GM19438 (cell line): ENCODE results near the gene CXCR4.

Experiments
- ATAC-seq: cut with Tn5 transposase; IDR thresholded peaks from one replicate; pipeline ENCODE4 v1.9.1; 2021; ENCODE audit warnings: low read depth; ENCODE audit not compliant: unreplicated experiment

Gene CXCR4

DNA sequence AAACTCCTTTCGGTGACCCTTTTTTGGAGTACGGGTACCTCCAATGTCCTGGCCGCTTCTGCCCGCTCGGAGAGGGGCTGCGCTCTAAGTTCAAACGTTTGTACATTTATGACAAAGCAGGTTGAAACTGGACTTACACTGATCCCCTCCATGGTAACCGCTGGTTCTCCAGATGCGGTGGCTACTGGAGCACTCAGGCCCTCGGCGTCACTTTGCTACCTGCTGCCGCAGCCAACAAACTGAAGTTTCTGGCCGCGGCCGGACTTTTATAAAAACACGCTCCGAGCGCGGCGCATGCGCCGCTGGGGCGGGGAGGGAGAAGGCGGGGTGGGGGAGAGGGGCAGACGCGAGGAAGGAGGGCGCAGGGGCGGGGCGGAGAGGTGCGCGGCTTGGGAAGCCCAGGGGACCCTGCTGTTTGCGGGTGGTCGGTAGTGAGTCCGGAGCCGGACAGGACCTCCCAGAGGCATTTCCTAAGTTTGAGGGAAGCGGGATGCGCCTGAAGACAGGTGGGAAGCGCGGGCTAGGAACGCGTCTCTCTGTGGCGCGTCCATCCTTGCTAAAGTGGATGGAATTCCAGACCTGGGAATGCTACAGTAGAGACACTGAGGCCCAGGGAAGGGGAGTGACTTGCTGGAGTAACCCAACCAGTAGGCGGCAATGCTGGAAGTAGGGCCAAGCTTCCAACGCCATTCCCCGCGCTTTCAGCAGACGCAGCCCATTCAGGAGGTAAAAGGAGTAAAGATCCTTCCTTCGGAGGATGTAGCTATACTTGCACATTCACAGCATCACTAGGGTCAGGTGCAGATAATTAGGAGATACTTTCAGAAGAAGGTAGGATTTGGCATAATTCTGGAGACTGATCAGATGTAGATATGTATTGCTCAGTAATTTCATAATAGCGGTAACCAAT, at the start of gene CXCR4:
TSS of gene CXCR4 (minus strand) at position 241 of the 910 bp plus-strand sequence. CDS start at position 152, 89 bp downstream.
- no peak for ATAC-seq

DNA sequence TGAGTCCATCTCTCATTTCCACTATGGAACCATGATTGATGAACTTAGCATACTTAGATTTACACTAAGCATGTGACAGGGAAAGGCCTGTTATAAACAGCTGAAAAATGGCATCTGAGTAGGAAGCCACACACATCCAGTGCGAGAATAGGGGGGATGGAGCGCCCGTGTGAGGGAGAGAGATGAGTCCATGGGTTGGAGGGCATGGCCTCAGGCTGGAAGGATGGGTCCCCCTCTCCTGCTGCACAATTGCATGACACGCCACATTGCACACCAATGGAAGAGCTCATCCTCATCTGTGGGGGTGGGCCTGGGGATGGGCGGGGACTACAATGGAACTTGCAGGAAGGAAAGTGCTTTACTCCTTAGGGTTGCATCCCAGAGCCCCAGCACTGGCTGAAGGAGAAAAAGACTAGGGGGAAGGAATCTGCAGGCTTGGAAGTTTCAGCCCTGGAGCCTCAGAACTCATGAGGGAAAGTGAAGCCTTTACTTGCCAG, 46.4 kb upstream of the CXCR4 start:
- ATAC-seq, result no peak

DNA sequence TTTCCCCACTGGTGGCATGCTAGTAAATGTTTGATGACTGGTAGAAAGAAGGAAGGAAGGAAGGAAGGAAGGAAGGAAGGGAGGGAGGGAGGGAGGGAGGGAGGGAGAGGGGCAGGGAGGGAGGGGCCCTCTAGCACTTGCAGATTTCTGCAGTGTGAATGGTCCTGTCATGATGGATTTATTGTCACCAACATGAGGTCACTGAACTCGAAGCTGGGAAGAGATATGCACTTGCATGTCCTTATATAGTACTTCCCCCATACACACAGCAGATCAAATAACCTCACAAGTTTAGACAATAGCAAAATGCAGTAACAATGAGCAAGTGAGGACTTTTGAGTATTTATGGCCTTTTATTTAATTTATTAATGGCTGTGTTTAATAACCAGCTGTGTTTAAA, 44.5 kb upstream of the CXCR4 start:
- no peak for ATAC-seq

DNA sequence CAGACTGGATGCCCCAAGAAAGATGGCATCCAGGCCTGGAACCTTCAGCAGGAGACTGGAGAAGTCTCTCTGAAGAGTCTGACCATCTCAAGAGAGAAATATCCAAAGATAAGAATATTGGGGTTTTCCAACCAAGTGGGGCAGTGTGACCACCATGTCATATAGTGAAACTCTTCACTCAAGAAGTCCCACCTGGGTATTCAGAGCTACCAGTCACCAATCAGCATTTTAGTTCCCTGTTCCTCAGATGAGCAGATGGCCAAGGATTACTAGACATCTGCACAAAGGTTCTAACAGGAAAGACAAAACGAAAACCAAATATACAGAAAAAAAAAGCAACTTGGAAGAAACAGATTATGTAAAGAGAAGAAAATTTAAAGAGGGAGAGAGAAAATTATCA, 38.5 kb upstream of the CXCR4 start:
- no peak for ATAC-seq

DNA sequence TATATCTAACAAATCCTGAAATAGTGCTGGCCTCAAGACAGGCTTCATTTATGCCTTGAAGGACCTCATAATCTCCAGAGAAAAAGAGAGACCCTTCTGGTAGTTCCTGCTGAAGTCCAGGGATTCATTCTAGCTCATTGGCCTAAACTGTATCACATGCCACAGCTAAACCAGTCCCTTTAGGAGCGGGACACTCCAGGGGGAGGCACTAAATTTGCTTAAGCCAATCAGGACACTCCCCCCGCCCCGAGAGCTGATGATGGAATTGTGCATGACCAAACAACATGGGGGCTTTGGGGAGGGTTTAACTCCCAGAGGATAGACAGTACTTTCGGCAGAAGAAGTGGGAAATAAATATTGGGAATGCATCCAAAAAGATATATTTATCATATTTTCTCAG, 36.4 kb upstream of the CXCR4 start:
- ATAC-seq, result no peak

DNA sequence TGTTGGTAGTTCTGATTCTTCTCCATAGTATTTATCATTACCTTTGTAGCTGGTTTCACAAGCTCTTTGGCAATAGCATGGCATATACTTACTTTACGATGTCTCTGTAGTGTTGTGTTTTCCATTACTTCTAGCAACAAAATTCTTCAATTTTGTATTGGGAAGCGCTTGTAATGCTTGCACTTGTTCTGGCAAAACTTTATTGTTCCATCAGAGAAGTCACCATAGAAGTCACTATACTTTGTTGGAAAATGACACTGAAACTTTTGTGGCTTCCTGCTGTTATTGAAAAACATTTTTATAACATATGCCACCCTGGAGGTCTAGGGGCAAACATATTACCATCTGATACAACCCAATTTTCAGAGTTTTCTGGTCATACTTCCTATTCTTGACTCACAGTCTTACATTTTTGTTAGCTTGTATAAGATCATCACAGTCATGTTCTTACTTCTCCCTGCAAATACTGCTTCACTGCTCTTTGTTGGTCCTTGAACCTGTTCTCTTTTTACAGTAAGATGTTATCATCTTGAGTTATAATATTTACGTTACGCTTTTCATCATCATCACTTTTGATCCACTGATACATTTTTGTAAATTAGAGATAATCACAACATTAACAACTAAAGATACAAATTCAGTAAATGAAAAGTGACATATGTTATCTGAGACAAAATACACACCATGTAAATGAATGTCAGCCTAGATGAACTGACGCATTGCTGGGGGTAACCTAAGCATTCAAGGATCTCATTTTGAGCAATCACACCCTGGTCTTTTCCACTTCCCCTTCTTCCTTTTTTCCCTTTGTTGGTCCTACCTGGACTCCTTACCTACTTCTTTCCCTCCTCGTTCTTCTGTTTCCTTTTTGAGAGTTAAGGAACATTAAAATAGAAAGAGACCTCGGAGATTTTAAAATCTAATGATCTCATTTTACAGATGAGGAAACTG, 33.3 kb upstream of the CXCR4 start:
- no peak for ATAC-seq

DNA sequence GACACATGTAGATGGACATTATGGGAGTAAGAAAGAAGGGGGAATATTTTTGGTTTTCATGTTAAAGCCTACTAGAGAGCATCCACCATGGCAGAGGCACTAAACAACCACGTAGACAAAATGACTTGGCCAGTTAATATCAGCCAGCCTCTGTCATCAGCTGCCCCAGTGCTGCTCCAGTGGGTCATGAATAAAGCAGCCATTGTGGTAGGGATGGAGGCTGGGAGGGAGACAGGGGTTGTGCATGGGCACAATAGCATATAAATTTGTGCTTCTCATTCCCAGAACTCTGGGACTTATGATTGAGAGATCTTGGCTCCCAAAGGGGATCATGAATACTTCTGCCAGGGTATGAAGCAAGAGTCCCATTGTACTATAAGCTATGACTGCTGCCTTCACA, 31.1 kb upstream of the CXCR4 start:
- no peak for ATAC-seq

DNA sequence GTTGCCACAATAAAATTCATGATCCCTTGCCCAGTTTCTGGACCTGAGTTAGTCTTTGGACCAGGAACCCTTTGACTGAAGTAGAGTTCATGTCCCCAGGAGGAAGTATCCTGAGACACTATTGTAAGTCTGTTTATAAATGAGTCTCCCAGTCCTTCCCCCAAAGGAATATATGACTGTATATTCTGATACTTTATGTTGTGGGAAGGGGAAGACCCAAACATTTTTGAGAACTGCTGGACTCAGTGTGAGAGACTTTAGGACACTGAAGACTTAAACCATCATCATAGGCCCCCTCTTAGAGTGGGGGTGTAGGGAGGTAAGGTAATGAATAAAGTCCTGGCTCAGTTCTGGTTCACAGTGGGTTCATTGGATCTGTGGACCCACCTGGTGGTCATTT, 28.6 kb upstream of the CXCR4 start:
- no peak for ATAC-seq

DNA sequence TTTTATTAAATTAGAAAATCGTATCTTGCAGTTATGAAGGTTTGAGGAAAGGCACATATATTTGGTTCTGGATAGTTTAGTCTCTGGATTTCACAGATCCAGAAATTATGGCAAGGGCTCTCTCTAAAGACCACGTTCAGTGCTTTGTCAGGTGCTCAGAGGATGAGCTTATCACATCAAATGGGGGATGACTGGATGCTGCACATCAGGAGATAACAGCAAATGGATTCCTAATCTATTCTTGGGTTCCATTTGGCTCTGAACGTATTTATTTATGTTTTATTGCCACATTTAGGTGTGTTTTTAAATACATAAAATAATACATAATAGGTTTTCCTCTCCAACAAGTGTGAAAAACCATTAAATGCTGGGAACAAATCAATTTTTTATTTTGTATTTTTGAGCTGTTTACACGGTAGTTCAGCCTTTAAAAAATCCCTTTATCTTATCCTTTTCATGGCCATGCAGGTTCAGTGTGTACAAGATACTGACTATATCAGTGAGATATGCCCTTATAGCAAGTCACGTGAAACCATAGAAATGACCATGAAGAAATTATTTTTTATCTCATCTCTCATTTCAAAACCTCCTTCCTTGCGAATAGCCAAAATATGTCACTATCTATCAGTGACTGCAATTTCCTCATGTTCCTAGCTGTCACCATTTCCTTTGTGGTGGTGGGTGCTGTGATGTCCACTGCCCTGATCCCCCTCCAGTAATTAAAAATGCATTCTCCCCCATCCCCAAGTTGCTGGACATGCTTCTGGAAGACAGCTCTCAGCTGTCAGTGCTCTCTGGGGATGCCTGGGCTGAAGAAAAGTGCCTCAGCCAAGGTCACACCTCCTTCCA, 25.9 kb upstream of the CXCR4 start:
- no peak for ATAC-seq

DNA sequence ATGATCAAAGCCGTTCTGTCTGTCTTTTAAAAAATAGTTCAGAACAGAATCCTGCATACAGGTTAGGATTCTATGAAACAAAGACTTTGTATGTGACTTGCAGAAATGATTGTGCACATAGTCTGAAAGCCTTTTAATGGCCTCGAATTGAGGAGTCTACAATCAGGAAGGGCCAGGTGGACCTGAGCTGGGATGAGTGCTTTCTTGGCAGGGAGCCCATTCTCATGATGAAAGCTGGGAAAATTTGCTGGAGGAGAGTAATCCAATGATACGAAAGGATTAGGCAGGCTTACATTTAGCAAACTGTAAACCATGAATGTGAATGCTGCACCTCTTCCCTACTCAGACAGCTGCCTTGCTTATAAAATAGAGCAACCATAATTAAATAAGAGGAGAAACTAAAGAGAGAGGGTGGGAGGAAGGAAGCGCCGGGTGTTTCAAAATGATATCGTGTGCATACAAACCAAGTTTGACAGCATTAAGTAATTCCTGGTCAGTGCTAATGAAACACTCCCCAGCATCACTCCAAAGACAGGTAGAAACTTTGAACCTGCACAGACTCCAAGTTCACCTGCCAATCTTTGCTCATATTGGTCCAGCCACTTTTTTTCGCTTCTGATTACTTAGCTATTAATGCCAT, 23.7 kb upstream of the CXCR4 start:
- no peak for ATAC-seq

DNA sequence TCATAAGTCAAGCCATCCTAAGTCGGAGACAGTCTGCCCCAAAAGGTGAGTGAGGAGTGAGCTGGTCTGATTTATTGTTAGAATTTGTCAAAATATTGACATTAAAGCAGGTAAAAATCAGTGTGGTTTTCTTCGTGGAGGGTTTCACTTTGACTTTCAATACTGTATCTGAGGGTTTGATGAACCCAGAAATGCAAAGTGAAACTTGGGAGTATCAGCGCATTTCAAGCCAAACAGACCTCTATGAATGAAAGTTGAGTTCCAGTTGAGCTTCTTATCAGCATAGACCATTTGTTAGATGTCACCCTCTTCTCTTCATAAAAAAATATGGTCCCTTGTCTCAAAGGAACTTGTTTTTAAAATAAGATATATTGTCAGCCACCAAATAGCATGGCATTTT, 21.7 kb upstream of the CXCR4 start:
- peak; percentile 49 for ATAC-seq

DNA sequence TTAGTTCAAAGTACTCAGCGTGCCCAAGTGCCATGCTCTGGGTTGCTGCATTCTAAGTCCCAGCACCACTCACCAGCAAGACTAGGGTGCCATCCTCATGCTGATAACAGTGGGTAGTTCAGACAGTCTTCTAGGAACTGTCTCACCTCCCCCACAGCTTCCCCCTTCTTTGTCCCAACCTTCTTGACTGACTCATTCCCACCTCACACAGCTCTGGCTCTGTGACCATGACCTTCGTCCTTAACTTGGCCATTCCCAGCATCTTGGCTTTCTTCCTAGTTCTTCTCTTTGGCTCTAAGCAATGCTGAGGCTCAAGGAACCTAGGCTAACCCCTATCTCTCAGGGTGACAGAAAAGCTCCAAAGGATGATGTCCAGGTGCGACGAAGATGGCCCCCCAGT, 20.0 kb upstream of the CXCR4 start:
- ATAC-seq, result no peak

DNA sequence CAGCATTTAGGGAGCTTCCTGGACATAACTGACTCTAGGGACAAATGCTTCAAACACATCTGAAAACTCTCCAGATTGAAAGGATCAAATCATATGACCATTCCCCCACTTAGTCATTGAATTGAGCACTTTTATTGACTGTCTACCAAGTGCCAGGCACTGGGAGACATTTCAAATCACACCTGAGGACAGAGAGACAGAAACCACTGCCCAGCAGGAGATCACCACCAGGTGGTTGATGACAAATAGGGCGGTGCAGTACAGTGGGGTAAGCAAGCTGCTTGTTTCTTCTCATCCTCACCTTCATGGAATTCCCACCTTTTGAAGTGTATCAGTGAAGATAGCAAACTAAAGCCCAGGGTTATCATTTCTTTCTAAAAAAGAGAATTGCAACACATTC, 19.0 kb upstream of the CXCR4 start:
- no peak for ATAC-seq

DNA sequence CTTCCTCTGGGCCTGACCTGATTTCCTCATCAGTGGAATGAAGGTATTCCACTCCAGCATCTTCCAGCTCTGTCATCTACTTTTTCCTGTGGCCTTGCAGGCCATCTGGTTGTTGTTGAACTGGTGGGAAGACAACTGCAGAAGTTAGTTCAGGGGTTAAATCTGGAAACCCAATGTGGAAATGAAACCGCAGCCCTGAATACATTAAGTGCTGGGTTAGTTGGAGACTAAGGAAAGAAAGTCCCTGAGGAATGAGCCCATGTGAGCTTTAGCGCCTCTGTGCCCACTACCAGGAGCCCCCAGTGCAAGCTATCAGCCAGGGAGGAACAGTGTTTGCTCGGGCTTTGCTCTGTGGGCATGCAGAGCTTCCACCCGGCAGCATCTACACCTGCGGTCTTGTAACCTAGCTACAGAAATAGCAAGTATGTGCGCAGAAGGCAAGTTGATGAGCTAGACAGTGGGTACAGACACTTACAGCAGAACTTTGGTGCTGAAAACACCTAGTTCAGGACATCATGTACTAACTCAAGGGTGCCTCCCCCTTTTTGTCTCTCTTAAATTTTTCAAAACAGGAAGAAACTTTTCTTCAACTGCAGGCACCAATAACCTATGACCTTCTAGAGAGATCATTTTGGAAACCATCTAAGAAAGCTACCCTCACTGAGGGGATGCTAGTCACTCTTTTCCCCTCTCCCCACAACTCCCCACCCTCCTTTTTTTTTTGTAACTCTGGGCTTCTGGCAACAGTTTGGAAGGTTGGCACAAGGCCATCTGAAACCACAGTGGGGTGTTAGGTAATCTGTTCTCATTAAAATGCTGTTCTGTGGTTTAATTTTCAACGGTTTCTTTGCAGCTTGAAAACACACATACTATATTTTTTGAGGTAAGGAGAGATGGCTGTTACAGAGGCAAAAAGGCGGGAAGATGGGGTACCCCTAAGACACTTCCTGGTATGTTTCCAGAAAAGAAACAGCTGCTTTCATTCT, 18.3 kb upstream of the CXCR4 start:
- no peak for ATAC-seq

DNA sequence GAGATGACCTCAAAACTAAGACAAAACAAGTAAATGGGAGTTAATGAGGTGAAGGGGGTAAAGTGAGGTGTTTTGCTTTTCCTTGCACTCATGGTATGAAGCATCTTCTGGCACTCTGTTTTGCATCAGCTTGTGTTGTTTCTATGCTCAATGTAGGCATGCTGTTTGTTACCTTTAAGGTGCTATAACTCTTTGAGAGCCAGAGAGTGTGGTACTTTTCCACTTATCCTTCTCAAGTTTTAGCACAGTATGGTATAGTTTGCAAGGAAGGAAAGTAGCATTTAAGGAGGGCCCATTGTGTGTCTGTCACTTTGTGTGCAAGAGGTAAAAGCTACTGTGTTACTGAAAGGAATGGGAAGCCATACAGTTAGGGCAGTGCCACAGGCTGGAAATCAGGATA, 17.5 kb upstream of the CXCR4 start:
- ATAC-seq, result no peak

DNA sequence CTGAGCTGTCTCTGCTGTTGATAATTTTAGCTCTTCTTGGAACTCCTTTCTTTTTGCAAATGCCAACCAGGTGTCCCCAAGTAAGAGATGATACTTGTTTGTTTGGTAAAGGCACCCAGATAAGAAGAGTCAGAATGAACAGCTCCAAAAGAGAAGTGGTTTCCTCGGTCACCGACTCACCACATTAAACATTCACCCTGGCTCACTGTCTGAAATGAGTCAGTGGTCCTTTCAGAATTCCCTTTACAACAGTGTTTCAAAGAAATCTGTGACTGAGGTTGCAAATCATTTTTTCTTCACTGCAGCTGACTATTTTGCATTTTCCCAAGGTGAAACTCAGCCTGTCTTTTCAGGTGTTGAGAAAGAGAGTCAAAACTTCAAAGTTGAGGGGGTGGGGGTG, 16.2 kb upstream of the CXCR4 start:
- ATAC-seq, result no peak

DNA sequence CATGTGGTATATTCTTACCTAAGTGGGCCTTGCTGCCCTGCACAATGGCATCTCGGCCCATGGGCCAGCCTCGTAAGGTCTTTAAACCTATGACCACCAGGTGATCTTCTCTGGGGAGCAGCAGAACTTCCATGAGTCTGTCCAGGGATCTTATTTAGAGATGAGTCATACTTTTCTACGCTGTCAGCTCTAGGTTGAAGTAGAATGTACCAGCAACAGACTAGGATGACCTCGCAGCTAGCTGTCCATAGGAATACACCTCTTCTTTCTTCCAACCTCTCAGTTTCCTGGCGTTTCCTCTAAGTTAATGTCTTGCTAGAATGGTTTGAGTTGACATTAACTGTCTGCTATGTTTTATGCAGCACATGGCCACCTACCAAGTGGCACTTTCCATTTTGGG, 15.6 kb upstream of the CXCR4 start:
- ATAC-seq, result no peak

DNA sequence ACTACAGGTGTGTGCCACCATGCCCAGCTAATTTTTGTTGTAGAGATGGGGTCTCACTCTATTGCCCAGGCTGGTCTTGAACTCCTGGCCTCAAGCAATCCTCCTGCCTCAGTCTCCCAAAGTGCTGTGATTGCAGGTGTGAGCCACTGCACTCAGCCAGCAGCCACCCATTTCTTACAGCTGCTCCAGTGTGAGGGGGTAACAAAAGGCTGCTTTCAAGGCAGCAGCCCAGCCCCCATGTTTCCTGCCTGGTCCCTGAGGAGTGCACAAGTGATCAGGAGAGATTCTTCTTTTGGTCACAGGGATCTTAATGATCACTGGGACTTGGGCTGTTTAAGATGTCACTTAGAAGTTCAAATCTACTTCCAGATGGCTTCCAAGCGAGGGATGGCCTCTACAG, 15.2 kb upstream of the CXCR4 start:
- ATAC-seq, result no peak

DNA sequence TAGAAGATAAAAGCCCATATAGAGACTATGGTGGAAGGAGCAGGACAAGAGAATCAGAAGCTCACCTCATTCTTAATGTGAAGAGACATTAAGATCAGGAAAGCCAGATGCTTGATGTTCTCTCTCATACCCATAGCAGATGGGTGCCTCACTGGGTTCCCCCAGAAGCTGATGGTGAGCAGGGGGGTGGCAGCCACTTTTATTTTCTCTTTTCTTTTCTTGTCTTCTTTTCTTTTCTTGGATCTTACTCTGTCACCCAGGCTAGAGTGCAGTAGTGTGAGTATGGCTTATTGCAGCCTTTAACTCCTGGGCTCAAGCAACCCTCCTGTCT, 14.8 kb upstream of the CXCR4 start:
- no peak for ATAC-seq
